HG03045 (cell line): ENCODE data around the gene CRYBB1.

Experiments
- ATAC-seq: cut with Tn5 transposase; IDR thresholded peaks from one replicate; pipeline ENCODE4 v1.9.1; 2021; ENCODE audit warnings: mild to moderate bottlenecking, moderate library complexity; ENCODE audit not compliant: unreplicated experiment

Gene CRYBB1

GRCh38 chr22:26610072-26610958 lies 7.5 kb downstream of the CRYBB1 start:
- peak; percentile 76 for ATAC-seq

- ATAC-seq = no peak
These were observed 8.5 kb downstream of the CRYBB1 start for GRCh38 chr22:26609287-26609686.

- ATAC-seq = no peak
These were observed 9.7 kb downstream of the CRYBB1 start for GRCh38 chr22:26608129-26608528.

GRCh38 chr22:26606611-26607010 lies 11.2 kb downstream of the CRYBB1 start:
- no peak for ATAC-seq

GRCh38 chr22:26604368-26604767 lies 13.5 kb downstream of the CRYBB1 start:
- no peak for ATAC-seq

- ATAC-seq = no peak
These were observed 15.7 kb downstream of the CRYBB1 start for GRCh38 chr22:26602127-26602526.

GRCh38 chr22:26601726-26602125 lies 16.1 kb downstream of the CRYBB1 start:
- ATAC-seq = no peak

GRCh38 chr22:26599505-26599904 lies 18.3 kb downstream of the CRYBB1 start:
- ATAC-seq = no peak

GRCh38 chr22:26597480-26597879 lies 20.3 kb downstream of the CRYBB1 start:
- ATAC-seq = no peak

- ATAC-seq = no peak
These were observed 20.8 kb downstream of the CRYBB1 start for GRCh38 chr22:26597026-26597425.

GRCh38 chr22:26593763-26594162 lies 24.1 kb downstream of the CRYBB1 start:
- ATAC-seq = no peak

- no peak for ATAC-seq
These were observed 25.4 kb downstream of the CRYBB1 start for GRCh38 chr22:26592421-26592891.

- peak; percentile 73 for ATAC-seq
These were observed 27.7 kb downstream of the CRYBB1 start, which contains the start of gene TPST2 for GRCh38 chr22:26589845-26590736. TPST2 (minus strand) TSS chr22:26590132; CDS start chr22:26541630, 48,502 bp downstream.

GRCh38 chr22:26589367-26589844 lies 28.4 kb downstream of the CRYBB1 start:
- peak; percentile 18 for ATAC-seq

- ATAC-seq = no peak
These were observed 29.0 kb downstream of the CRYBB1 start for GRCh38 chr22:26588729-26589366.

- no peak for ATAC-seq
These were observed 29.7 kb downstream of the CRYBB1 start for GRCh38 chr22:26587991-26588613.

- no peak for ATAC-seq
These were observed 31.1 kb downstream of the CRYBB1 start for GRCh38 chr22:26586556-26587325.

GRCh38 chr22:26585104-26585790 lies 32.6 kb downstream of the CRYBB1 start:
- no peak for ATAC-seq

- no peak for ATAC-seq
These were observed 33.8 kb downstream of the CRYBB1 start for GRCh38 chr22:26584010-26584409.
